K562 (cell line): Measurements from ENCODE around the gene DNAJC25. TPM values are rescaled to one million over a fixed set of nuclear protein-coding genes. Genes with fewer than 3 reads are reported as not detected.
A peak's percentile ranks its signal among the peaks of the same experiment; 100 is the strongest.

Experiments used
- CC2D1A ChIP-seq: fragments of 450-650 bp; IDR thresholded peaks from 2 replicates; pipeline ENCODE4 v1.6.1; 2017; ENCODE audit warnings: mild to moderate bottlenecking
- CREM ChIP-seq: IDR thresholded peaks from 2 replicates; pipeline ENCODE4 v1.6.1; 2014; ENCODE audit warnings: antibody characterized with exemption, low read depth
- DACH1 ChIP-seq: fragments of 450-650 bp; IDR thresholded peaks from 2 replicates; pipeline ENCODE4 v1.6.1; 2018; ENCODE audit not compliant: partially characterized antibody
- FOS ChIP-seq: IDR thresholded peaks from 3 replicates; pipeline ENCODE4 v1.6.1; 2011; ENCODE audit not compliant: insufficient read length; ENCODE audit errors: extremely low read depth
- GTF2F1 ChIP-seq: IDR thresholded peaks from 2 replicates; pipeline ENCODE4 v1.6.1; 2011; ENCODE audit warnings: low read depth, low read length, improper control_type of control experiment
- KDM4B ChIP-seq, 2 experiments: fragments of 450-650 bp in 1 of 2; sonication (generic) in 1 of 2; IDR thresholded peaks; 2 replicates each; pipeline ENCODE4 v1.6.1; 2016 to 2017; ENCODE audit warnings: borderline replicate concordance in 2 of 2, antibody characterized with exemption in 1 of 2, low read depth in 1 of 2, mild to moderate bottlenecking in 1 of 2
- L3MBTL2 ChIP-seq: fragments of 450-650 bp; IDR thresholded peaks from 2 replicates; pipeline ENCODE4 v1.6.1; 2016; ENCODE audit warnings: mild to moderate bottlenecking, moderate library complexity
- NFYB ChIP-seq: IDR thresholded peaks from 2 replicates; pipeline ENCODE4 v1.6.1; 2011; ENCODE audit warnings: mild to moderate bottlenecking, moderate library complexity; ENCODE audit not compliant: insufficient read length; ENCODE audit errors: extremely low read depth
- NRF1 ChIP-seq, 2 experiments: fragments of 450-650 bp; IDR thresholded peaks in 1 of 2; conservative IDR thresholded peaks in 1 of 2; 2 replicates each; pipeline ENCODE4 v1.6.1; 2014; ENCODE audit warnings: mild to moderate bottlenecking in 2 of 2
- PRMT5 ChIP-seq: sonication (generic); formaldehyde crosslinking; IDR thresholded peaks from 2 replicates; pipeline ENCODE4 v1.5.0; 2020; ENCODE audit warnings: missing genetic modification reagents
- RBM17 ChIP-seq: fragments of 200-400 bp; formaldehyde crosslinking; IDR thresholded peaks from 2 replicates; pipeline ENCODE4 v1.6.1; 2017; ENCODE audit warnings: low read depth, mild to moderate bottlenecking, low read length, borderline replicate concordance
- RFX7 ChIP-seq: fragments of 250-450 bp; sonication (Bioruptor Pico); IDR thresholded peaks from 2 replicates; pipeline ENCODE4 v1.5.1; 2021; ENCODE audit warnings: mild to moderate bottlenecking
- SRSF1 ChIP-seq: fragments of 200-400 bp; formaldehyde crosslinking; IDR thresholded peaks from 2 replicates; pipeline ENCODE4 v1.6.1; 2017; ENCODE audit warnings: mild to moderate bottlenecking, low read depth, low read length, moderate library complexity
- ZNF354B ChIP-seq: fragments of 250-450 bp; sonication (Bioruptor Pico); IDR thresholded peaks from 2 replicates; pipeline ENCODE4 v1.4.0; 2020
- ZNF586 ChIP-seq: fragments of 450-650 bp; formaldehyde crosslinking; conservative IDR thresholded peaks from 2 replicates; pipeline ENCODE4 v1.4.0; 2020; ENCODE audit warnings: mild to moderate bottlenecking, moderate library complexity
- ZNF699 ChIP-seq: fragments of 250-450 bp; sonication (Bioruptor Pico); IDR thresholded peaks from 2 replicates; pipeline ENCODE4 v1.8.0; 2021; ENCODE audit warnings: mild to moderate bottlenecking, moderate library complexity; ENCODE audit not compliant: insufficient replicate concordance
- ZNF830 ChIP-seq: fragments of 250-450 bp; sonication (Bioruptor Pico); IDR thresholded peaks from 2 replicates; pipeline ENCODE4 v1.5.0; 2021; ENCODE audit warnings: mild to moderate bottlenecking
- polyA plus RNA-seq, 8 experiments: library from polyadenylated mRNA; depleted of rRNA in 4 of 8; stranded (reverse) in 5 of 8; unstranded in 3 of 8; fragments of >200 nt; fragmentation: Nextera tagmentation in 2 of 8; fragmentation: Illumina TruSeq in 1 of 8; extraction: Ambion mirVana in 2 of 8; extraction: Trizol in 1 of 8; gene quantifications; 2 replicates each; pipeline versions ENCODE4 v1.2.1 to v1.2.3, GENCODE V29; 2011 to 2014; ENCODE audit warnings: inconsistent platforms in 1 of 8, missing spikeins in 1 of 8
- total RNA-seq, 7 experiments: library from RNA; depleted of rRNA in 6 of 7; stranded (reverse); fragments of >200 nt in 6 of 7; fragmentation: Illumina TruSeq in 2 of 7; extraction: Trizol in 2 of 7; gene quantifications; 2 replicates each; pipeline versions ENCODE4 v1.2.1 to v1.2.3, GENCODE V29; 2011 to 2021; ENCODE audit warnings: low replicate concordance in 1 of 7
- TF ChIP-seq, protein P1 (sequence below), 3 experiments: fragments of 200-800 bp in 1 of 3; sonication (Bioruptor generic) in 1 of 3; sonication (generic) in 1 of 3; formaldehyde crosslinking in 1 of 3; IDR thresholded peaks; 2 replicates each; pipeline versions ENCODE4 v1.6.1 to v1.8.0; 2016 to 2022; ENCODE audit warnings: mild to moderate bottlenecking in 2 of 3, missing compliant biosample characterization in 2 of 3, missing genetic modification characterization in 2 of 3, missing genetic modification reagents in 1 of 3
- TF ChIP-seq, protein P2 (sequence below): fragments of 200-800 bp; sonication (Bioruptor generic); IDR thresholded peaks from 2 replicates; pipeline ENCODE4 v1.6.1; 2017; ENCODE audit warnings: missing genetic modification characterization, missing compliant biosample characterization
- TF ChIP-seq, protein P3 (sequence below): sonication (generic); formaldehyde crosslinking; IDR thresholded peaks from 2 replicates; pipeline ENCODE4 v1.8.1; 2023; ENCODE audit warnings: mild to moderate bottlenecking, missing genetic modification reagents

DNAJC25 gene
- total and polyA plus RNA-seq, 9 of the 15 experiments (the other 6 are each of a cell fraction or from before 2014, with no cell fraction given), result 3.7 to 11.2 (median 7.1) TPM

DNA sequence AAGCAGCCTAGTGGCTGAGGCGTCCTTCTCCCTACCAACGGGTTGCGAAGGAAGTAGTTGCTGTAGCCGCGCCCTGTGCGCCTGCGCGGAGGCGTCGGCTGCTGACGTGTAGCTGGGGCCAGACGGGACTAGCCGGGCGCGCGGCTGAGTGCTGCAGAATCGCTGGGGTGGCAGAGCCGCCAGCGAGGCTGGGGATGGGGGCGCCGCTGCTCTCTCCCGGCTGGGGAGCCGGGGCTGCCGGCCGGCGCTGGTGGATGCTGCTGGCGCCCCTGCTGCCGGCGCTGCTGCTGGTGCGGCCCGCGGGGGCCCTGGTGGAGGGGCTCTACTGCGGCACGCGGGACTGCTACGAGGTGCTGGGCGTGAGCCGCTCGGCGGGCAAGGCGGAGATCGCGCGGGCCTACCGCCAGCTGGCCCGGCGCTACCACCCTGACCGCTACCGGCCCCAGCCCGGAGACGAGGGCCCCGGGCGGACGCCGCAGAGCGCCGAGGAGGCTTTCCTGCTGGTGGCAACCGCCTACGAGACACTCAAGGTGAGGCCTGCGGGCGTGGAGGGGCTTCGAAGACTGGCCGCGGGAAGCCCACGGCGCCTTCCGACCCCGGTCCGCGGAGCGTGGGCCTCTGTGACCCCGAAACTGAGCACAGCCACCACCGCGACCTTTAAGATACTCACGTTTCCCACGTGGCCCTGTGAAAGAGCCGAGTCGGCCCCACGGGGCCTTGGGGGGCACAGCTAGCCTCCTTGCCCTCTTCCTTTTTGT is at the start of gene DNAJC25 (continued):
- TF ChIP-seq, protein P1, sequence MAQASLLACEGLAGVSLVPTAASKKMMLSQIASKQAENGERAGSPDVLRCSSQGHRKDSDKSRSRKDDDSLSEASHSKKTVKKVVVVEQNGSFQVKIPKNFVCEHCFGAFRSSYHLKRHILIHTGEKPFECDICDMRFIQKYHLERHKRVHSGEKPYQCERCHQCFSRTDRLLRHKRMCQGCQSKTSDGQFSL (CRISPR knock-in tag; IDR thresholded peaks at IDR 0.05), result 0 out of 2 replicates have a peak, but pooled peaks have one; percentile 42
- TF ChIP-seq, protein P1 (tag; IDR thresholded peaks at IDR 0.05), result no peak
- TF ChIP-seq NRF1 (conservative IDR thresholded peaks at IDR 0.05 in 1 of 2, IDR thresholded peaks at IDR 0.05 in 1 of 2) (peak; percentile 96 to 97), ZNF586 (CRISPR knock-in tag) (no peak), CREM (peak; percentile 97), FOS (no peak), RBM17 (no peak), ZNF830 (no peak), ZNF354B (no peak), GTF2F1 (no peak), SRSF1 (no peak), ZNF699 (CRISPR knock-in tag) (no peak), NFYB (no peak), DACH1 (no peak), PRMT5 (no peak), L3MBTL2 (peak; percentile 84), CC2D1A (no peak), KDM4B (IDR thresholded peaks at IDR 0.05; ENCODE audit: borderline replicate concordance in 2 of 2, low read depth in 1 of 2) (no peak; a peak in 1 of 4 replicates), RFX7 (CRISPR knock-in tag) (no peak)
- TF ChIP-seq, protein P2, sequence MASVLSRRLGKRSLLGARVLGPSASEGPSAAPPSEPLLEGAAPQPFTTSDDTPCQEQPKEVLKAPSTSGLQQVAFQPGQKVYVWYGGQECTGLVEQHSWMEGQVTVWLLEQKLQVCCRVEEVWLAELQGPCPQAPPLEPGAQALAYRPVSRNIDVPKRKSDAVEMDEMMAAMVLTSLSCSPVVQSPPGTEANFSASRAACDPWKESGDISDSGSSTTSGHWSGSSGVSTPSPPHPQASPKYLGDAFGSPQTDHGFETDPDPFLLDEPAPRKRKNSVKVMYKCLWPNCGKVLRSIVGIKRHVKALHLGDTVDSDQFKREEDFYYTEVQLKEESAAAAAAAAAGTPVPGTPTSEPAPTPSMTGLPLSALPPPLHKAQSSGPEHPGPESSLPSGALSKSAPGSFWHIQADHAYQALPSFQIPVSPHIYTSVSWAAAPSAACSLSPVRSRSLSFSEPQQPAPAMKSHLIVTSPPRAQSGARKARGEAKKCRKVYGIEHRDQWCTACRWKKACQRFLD, result peak; percentile 43
- TF ChIP-seq, protein P3, sequence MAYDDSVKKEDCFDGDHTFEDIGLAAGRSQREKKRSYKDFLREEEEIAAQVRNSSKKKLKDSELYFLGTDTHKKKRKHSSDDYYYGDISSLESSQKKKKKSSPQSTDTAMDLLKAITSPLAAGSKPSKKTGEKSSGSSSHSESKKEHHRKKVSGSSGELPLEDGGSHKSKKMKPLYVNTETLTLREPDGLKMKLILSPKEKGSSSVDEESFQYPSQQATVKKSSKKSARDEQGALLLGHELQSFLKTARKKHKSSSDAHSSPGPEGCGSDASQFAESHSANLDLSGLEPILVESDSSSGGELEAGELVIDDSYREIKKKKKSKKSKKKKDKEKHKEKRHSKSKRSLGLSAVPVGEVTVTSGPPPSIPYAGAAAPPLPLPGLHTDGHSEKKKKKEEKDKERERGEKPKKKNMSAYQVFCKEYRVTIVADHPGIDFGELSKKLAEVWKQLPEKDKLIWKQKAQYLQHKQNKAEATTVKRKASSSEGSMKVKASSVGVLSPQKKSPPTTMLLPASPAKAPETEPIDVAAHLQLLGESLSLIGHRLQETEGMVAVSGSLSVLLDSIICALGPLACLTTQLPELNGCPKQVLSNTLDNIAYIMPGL (CRISPR knock-in tag), result no peak
